Osteocyte (in vitro differentiated cells): ENCODE measurements around the gene GAL3ST1. TPM values are rescaled to one million over a fixed set of nuclear protein-coding genes. Genes with fewer than 3 reads are reported as not detected.

ENCODE experiments used
- DNase-seq: peaks from one replicate; pipeline ENCODE4 v3.0.0; 2021; ENCODE audit warnings: mixed read lengths; ENCODE audit not compliant: unreplicated experiment; ENCODE audit errors: extremely low spot score
- H3K27ac Mint-ChIP-seq: one replicate; pipeline ENCODE4 v1.8.0; 2021; ENCODE audit warnings: mild to moderate bottlenecking, mixed read lengths; ENCODE audit not compliant: unreplicated experiment
- H3K27me3 Mint-ChIP-seq: one replicate; pipeline ENCODE4 v1.8.0; 2021; ENCODE audit warnings: mixed read lengths; ENCODE audit not compliant: unreplicated experiment
- H3K36me3 Mint-ChIP-seq: one replicate; pipeline ENCODE4 v1.8.0; 2021; ENCODE audit warnings: mixed read lengths; ENCODE audit not compliant: unreplicated experiment
- H3K4me1 Mint-ChIP-seq: one replicate; pipeline ENCODE4 v1.8.0; 2021; ENCODE audit warnings: mixed read lengths; ENCODE audit not compliant: unreplicated experiment
- H3K4me3 Mint-ChIP-seq: one replicate; pipeline ENCODE4 v1.8.0; 2021; ENCODE audit warnings: mild to moderate bottlenecking, moderate library complexity, mixed read lengths; ENCODE audit not compliant: unreplicated experiment
- H3K9me3 Mint-ChIP-seq: one replicate; pipeline ENCODE4 v1.8.0; 2021; ENCODE audit warnings: mixed read lengths; ENCODE audit not compliant: unreplicated experiment
- CTCF ChIP-seq: fragments of 200-600 bp; sonication (generic); IDR thresholded peaks from 2 replicates; pipeline ENCODE4 v1.5.0; 2021; ENCODE audit warnings: antibody characterized with exemption, mild to moderate bottlenecking, moderate library complexity
- total RNA-seq: library from RNA; stranded (reverse); gene quantifications from 2 replicates; pipeline ENCODE4 v1.2.1, GENCODE V29; 2021

GAL3ST1 gene
- total RNA-seq, 1 donor from 2014 or later = 0.46 TPM

GRCh38 chr22:30603801-30604200 lies 29.3 kb upstream of the GAL3ST1 start:
- H3K36me3 Mint-ChIP-seq = peaks cover 2% of the 10 kb centered on the region
- H3K4me3 Mint-ChIP-seq = no peak overlapping the region
- peaks cover 33% of the 10 kb centered on the region for H3K4me1 Mint-ChIP-seq
- no peaks in the 10 kb centered on the region for H3K9me3 Mint-ChIP-seq
- H3K27me3 Mint-ChIP-seq = peaks cover 2% of the 10 kb centered on the region
- H3K27ac Mint-ChIP-seq = no peak overlapping the region
- DNase-seq = no peak
- TF ChIP-seq CTCF = no peak

- no peak overlapping the region for H3K27ac Mint-ChIP-seq
- peaks cover 2% of the 10 kb centered on the region for H3K36me3 Mint-ChIP-seq
- no peak overlapping the region for H3K4me3 Mint-ChIP-seq
- peak; percentile 48 for TF ChIP-seq CTCF
- H3K4me1 Mint-ChIP-seq = peaks cover 15% of the 10 kb centered on the region
- no peaks in the 10 kb centered on the region for H3K9me3 Mint-ChIP-seq
- DNase-seq = no peak
- H3K27me3 Mint-ChIP-seq = peaks cover 2% of the 10 kb centered on the region
Measured at GRCh38 chr22:30602049-30602448, 27.6 kb upstream of the GAL3ST1 start.

- peaks cover 2% of the 10 kb centered on the region for H3K36me3 Mint-ChIP-seq
- peaks cover 10% of the 10 kb centered on the region for H3K4me1 Mint-ChIP-seq
- no peak for DNase-seq
- peaks cover 2% of the 10 kb centered on the region for H3K27me3 Mint-ChIP-seq
- H3K4me3 Mint-ChIP-seq = no peak overlapping the region
- no peaks in the 10 kb centered on the region for H3K9me3 Mint-ChIP-seq
- no peak overlapping the region for H3K27ac Mint-ChIP-seq
- no peak for TF ChIP-seq CTCF
Measured at GRCh38 chr22:30601464-30601863, 27.0 kb upstream of the GAL3ST1 start.

GRCh38 chr22:30600921-30601320 lies 26.5 kb upstream of the GAL3ST1 start:
- Mint-ChIP-seq H3K27me3 (peaks cover 4% of the 10 kb centered on the region), H3K27ac (no peak overlapping the region), H3K9me3 (no peaks in the 10 kb centered on the region), H3K36me3 (peaks cover 2% of the 10 kb centered on the region), H3K4me3 (no peak overlapping the region), H3K4me1 (peaks cover 5% of the 10 kb centered on the region)
- no peak for DNase-seq
- TF ChIP-seq CTCF = no peak

GRCh38 chr22:30598986-30599385 lies 24.5 kb upstream of the GAL3ST1 start:
- H3K36me3 Mint-ChIP-seq = no peaks in the 10 kb centered on the region
- peaks cover 11% of the 10 kb centered on the region for H3K27me3 Mint-ChIP-seq
- H3K4me1 Mint-ChIP-seq = no peaks in the 10 kb centered on the region
- no peaks in the 10 kb centered on the region for H3K9me3 Mint-ChIP-seq
- no peak for DNase-seq
- no peak for TF ChIP-seq CTCF
- no peak overlapping the region for H3K27ac Mint-ChIP-seq
- no peak overlapping the region for H3K4me3 Mint-ChIP-seq
